ENCODE results near the gene IRF9. TPM values are rescaled to one million over a fixed set of nuclear protein-coding genes. Genes with fewer than 3 reads are reported as not detected.

Gene IRF9
- total and polyA plus RNA-seq, 2 of the 13 experiments (the other 11 are each of a cell fraction or from before 2014, with no cell fraction given) = 14.9 to 49.7 TPM

- TF ChIP-seq ZHX2 (IDR thresholded peaks at IDR 0.05; ENCODE audit: low read depth) (no peak), ZHX2 (CRISPR knock-in tag; IDR thresholded peaks at IDR 0.05; ENCODE audit: borderline replicate concordance) (no peak), TBL1XR1 (IDR thresholded peaks at IDR 0.05; ENCODE audit: borderline replicate concordance, low read length, partially characterized antibody) (no peak), HOXA3 (CRISPR knock-in tag; IDR thresholded peaks at IDR 0.05) (no peak), ZFX (CRISPR knock-in tag; IDR thresholded peaks at IDR 0.05; ENCODE audit: low read depth) (no peak), BORCS8-MEF2B (CRISPR knock-in tag; IDR thresholded peaks at IDR 0.05) (no peak), ZNF432 (CRISPR knock-in tag; IDR thresholded peaks at IDR 0.05; ENCODE audit: borderline replicate concordance) (no peak), GTF3A (CRISPR knock-in tag; conservative IDR thresholded peaks at IDR 0.05) (no peak), SP2 (CRISPR knock-in tag; IDR thresholded peaks at IDR 0.05) (peak; percentile 29; the same call in 1 of the 2 replicates)
- TF ChIP-seq, protein P1, sequence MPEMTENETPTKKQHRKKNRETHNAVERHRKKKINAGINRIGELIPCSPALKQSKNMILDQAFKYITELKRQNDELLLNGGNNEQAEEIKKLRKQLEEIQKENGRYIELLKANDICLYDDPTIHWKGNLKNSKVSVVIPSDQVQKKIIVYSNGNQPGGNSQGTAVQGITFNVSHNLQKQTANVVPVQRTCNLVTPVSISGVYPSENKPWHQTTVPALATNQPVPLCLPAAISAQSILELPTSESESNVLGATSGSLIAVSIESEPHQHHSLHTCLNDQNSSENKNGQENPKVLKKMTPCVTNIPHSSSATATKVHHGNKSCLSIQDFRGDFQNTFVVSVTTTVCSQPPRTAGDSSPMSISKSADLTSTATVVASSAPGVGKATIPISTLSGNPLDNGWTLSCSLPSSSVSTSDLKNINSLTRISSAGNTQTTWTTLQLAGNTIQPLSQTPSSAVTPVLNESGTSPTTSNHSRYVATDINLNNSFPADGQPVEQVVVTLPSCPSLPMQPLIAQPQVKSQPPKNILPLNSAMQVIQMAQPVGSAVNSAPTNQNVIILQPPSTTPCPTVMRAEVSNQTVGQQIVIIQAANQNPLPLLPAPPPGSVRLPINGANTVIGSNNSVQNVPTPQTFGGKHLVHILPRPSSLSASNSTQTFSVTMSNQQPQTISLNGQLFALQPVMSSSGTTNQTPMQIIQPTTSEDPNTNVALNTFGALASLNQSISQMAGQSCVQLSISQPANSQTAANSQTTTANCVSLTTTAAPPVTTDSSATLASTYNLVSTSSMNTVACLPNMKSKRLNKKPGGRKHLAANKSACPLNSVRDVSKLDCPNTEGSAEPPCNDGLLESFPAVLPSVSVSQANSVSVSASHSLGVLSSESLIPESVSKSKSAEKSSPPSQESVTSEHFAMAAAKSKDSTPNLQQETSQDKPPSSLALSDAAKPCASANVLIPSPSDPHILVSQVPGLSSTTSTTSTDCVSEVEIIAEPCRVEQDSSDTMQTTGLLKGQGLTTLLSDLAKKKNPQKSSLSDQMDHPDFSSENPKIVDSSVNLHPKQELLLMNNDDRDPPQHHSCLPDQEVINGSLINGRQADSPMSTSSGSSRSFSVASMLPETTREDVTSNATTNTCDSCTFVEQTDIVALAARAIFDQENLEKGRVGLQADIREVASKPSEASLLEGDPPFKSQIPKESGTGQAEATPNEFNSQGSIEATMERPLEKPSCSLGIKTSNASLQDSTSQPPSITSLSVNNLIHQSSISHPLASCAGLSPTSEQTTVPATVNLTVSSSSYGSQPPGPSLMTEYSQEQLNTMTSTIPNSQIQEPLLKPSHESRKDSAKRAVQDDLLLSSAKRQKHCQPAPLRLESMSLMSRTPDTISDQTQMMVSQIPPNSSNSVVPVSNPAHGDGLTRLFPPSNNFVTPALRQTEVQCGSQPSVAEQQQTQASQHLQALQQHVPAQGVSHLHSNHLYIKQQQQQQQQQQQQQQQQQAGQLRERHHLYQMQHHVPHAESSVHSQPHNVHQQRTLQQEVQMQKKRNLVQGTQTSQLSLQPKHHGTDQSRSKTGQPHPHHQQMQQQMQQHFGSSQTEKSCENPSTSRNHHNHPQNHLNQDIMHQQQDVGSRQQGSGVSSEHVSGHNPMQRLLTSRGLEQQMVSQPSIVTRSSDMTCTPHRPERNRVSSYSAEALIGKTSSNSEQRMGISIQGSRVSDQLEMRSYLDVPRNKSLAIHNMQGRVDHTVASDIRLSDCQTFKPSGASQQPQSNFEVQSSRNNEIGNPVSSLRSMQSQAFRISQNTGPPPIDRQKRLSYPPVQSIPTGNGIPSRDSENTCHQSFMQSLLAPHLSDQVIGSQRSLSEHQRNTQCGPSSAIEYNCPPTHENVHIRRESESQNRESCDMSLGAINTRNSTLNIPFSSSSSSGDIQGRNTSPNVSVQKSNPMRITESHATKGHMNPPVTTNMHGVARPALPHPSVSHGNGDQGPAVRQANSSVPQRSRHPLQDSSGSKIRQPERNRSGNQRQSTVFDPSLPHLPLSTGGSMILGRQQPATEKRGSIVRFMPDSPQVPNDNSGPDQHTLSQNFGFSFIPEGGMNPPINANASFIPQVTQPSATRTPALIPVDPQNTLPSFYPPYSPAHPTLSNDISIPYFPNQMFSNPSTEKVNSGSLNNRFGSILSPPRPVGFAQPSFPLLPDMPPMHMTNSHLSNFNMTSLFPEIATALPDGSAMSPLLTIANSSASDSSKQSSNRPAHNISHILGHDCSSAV (CRISPR knock-in tag; IDR thresholded peaks at IDR 0.05; ENCODE audit: borderline replicate concordance) = no peak
- TF ChIP-seq, protein P2, sequence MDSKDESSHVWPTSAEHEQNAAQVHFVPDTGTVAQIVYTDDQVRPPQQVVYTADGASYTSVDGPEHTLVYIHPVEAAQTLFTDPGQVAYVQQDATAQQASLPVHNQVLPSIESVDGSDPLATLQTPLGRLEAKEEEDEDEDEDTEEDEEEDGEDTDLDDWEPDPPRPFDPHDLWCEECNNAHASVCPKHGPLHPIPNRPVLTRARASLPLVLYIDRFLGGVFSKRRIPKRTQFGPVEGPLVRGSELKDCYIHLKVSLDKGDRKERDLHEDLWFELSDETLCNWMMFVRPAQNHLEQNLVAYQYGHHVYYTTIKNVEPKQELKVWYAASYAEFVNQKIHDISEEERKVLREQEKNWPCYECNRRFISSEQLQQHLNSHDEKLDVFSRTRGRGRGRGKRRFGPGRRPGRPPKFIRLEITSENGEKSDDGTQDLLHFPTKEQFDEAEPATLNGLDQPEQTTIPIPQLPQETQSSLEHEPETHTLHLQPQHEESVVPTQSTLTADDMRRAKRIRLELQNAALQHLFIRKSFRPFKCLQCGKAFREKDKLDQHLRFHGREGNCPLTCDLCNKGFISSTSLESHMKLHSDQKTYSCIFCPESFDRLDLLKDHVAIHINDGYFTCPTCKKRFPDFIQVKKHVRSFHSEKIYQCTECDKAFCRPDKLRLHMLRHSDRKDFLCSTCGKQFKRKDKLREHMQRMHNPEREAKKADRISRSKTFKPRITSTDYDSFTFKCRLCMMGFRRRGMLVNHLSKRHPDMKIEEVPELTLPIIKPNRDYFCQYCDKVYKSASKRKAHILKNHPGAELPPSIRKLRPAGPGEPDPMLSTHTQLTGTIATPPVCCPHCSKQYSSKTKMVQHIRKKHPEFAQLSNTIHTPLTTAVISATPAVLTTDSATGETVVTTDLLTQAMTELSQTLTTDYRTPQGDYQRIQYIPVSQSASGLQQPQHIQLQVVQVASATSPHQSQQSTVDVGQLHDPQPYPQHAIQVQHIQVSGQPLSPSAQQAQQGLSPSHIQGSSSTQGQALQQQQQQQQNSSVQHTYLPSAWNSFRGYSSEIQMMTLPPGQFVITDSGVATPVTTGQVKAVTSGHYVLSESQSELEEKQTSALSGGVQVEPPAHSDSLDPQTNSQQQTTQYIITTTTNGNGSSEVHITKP (CRISPR knock-in tag; IDR thresholded peaks at IDR 0.05; ENCODE audit: low read depth) = no peak
Observed at GRCh38 chr14:24116128-24116814, 44.8 kb upstream of the IRF9 start (continued).

Data from HepG2 (cell line).